Testis (tissue), 3 donors: ENCODE measurements around the gene ALOX5AP. TPM values are rescaled to one million over a fixed set of nuclear protein-coding genes. Genes with fewer than 3 reads are reported as not detected.

Experiments used
- DNase-seq: peaks from one replicate; pipeline ENCODE4 v3.0.0-alpha.2; 2019
- H3K27ac ChIP-seq, 2 donors: fragments of 200-600 bp; sonication (generic); one replicate each; pipeline ENCODE4 v1.5.1; 2019
- H3K27me3 ChIP-seq: fragments of 200-600 bp; sonication (generic); one replicate; pipeline ENCODE4 v1.5.1; 2019
- H3K36me3 ChIP-seq: fragments of 200-600 bp; sonication (generic); one replicate; pipeline ENCODE4 v1.5.1; 2017; ENCODE audit warnings: low read depth; ENCODE audit errors: missing control alignments
- H3K4me1 ChIP-seq: fragments of 200-600 bp; sonication (generic); one replicate; pipeline ENCODE4 v1.5.1; 2019
- H3K4me3 ChIP-seq, 2 donors: fragments of 200-600 bp; sonication (generic); one replicate each; pipeline ENCODE4 v1.5.1; 2017 to 2019
- H3K9me3 ChIP-seq: fragments of 200-600 bp; sonication (generic); one replicate; pipeline ENCODE4 v1.5.1; 2017
- CTCF ChIP-seq, 3 experiments: fragments of 450-650 bp in 2 of 3; fragments of 200-600 bp in 1 of 3; sonication (generic) in 1 of 3; IDR thresholded peaks; one replicate each; pipeline ENCODE4 v1.5.1; 2016 to 2019; ENCODE audit warnings: antibody characterized with exemption in 3 of 3, mild to moderate bottlenecking in 2 of 3, moderate library complexity in 1 of 3
- POLR2A ChIP-seq: fragments of 450-650 bp; IDR thresholded peaks from one replicate; pipeline ENCODE4 v1.6.1; 2017; ENCODE audit warnings: antibody characterized with exemption, mild to moderate bottlenecking, moderate library complexity
- WGBS, 2 donors: methylation state at CpG; one replicate each; pipeline ENCODE4 v1.1.5; 2018; 5-methylcytosine and 5-hydroxymethylcytosine counted together
- intact Hi-C: fragments of 100-400 bp; cut with DNase I; formaldehyde crosslinking; loops from one replicate; pipeline ENCODE4 v1.15.1; 2023; ENCODE audit warnings: low total_unique reads
- polyA plus RNA-seq: library from polyadenylated mRNA; stranded (reverse); fragments of 350-450 nt; fragmentation: Illumina TruSeq; extraction: RNeasy Lipid Tissue Mini Kit (QIAGEN cat#74804); gene quantifications from one replicate; pipeline ENCODE4 v1.2.3, GENCODE V29; 2014; ENCODE audit warnings: low read depth, low replicate concordance; ENCODE audit not compliant: insufficient read depth
- total RNA-seq, 2 donors: library from RNA; depleted of rRNA; stranded (reverse); fragments of >200 nt; gene quantifications; one replicate each; pipeline ENCODE4 v1.2.3, GENCODE V29; 2016

Gene ALOX5AP
- total and polyA plus RNA-seq, 3 donors from 2014 or later, result 2.5 to 13.4 (median 7.3) TPM

- Histone ChIP-seq H3K27ac (no peak overlapping the region), H3K4me1 (peaks cover 9% of the 10 kb centered on the region), H3K36me3 (no peaks in the 10 kb centered on the region), H3K9me3 (no peaks in the 10 kb centered on the region), H3K27me3 (no peaks in the 10 kb centered on the region), H3K4me3 (no peak overlapping the region)
- intact Hi-C loops, result no loop called here
- TF ChIP-seq POLR2A (no peak), CTCF (IDR thresholded peaks at IDR 0.05) (no peak)
- DNase-seq, result no peak
- WGBS, 2 donors, result 84 to 89% methylated on average over 3 of the region's 3 CpGs
Measured at GRCh38 chr13:30737511-30738337, 2.4 kb downstream of the ALOX5AP start.

- no peak for DNase-seq
Measured at GRCh38 chr13:30738526-30739236, 3.3 kb downstream of the ALOX5AP start.

GRCh38 chr13:30739237-30739528, 3.8 kb downstream of the ALOX5AP start:
- WGBS, 2 donors, result 97 to 98% methylated on average over 2 of the region's 2 CpGs
- Histone ChIP-seq H3K4me1 (peaks cover 21% of the 10 kb centered on the region), H3K36me3 (no peaks in the 10 kb centered on the region), H3K27me3 (no peaks in the 10 kb centered on the region), H3K4me3 (no peak overlapping the region), H3K9me3 (no peaks in the 10 kb centered on the region), H3K27ac (no peak overlapping the region)
- DNase-seq, result no peak
- intact Hi-C loops, result no loop called here
- TF ChIP-seq CTCF (IDR thresholded peaks at IDR 0.05) (no peak), POLR2A (no peak)

More at GRCh38 chr13:30738526-30739236, 3.3 kb downstream of the ALOX5AP start:
- Histone ChIP-seq H3K36me3 (no peaks in the 10 kb centered on the region), H3K27ac (no peak overlapping the region), H3K9me3 (no peaks in the 10 kb centered on the region), H3K4me1 (peaks cover 16% of the 10 kb centered on the region), H3K4me3 (no peak overlapping the region), H3K27me3 (no peaks in the 10 kb centered on the region)
- WGBS, 2 donors, result 76 to 82% methylated on average over 9 of the region's 9 CpGs
- no peak for TF ChIP-seq POLR2A
- TF ChIP-seq CTCF (IDR thresholded peaks at IDR 0.05), result no peak
- intact Hi-C loops, result no loop called here

- intact Hi-C loops, result no loop called here
Measured at GRCh38 chr13:30739761-30740642, 4.7 kb downstream of the ALOX5AP start.

More at GRCh38 chr13:30739761-30740642, 4.7 kb downstream of the ALOX5AP start:
- H3K27me3 ChIP-seq, result no peaks in the 10 kb centered on the region
- peak overlapping the region in 1 of 2 donors; percentile 56 for H3K27ac ChIP-seq
- peaks cover 27% of the 10 kb centered on the region for H3K4me1 ChIP-seq
- 44 to 54% methylated on average over 14 of the region's 14 CpGs for WGBS, 2 donors
- no peaks in the 10 kb centered on the region for H3K36me3 ChIP-seq
- TF ChIP-seq POLR2A, result no peak
- no peak for TF ChIP-seq CTCF (IDR thresholded peaks at IDR 0.05)
- DNase-seq, result no peak
- H3K9me3 ChIP-seq, result no peaks in the 10 kb centered on the region
- H3K4me3 ChIP-seq, result no peak overlapping the region
